ENCODE results near the gene CPNE9. TPM values are rescaled to one million over a fixed set of nuclear protein-coding genes. Genes with fewer than 3 reads are reported as not detected.

Gene CPNE9
- total RNA-seq, 1 experiment from 2014 or later, result 3.5 TPM

DNA sequence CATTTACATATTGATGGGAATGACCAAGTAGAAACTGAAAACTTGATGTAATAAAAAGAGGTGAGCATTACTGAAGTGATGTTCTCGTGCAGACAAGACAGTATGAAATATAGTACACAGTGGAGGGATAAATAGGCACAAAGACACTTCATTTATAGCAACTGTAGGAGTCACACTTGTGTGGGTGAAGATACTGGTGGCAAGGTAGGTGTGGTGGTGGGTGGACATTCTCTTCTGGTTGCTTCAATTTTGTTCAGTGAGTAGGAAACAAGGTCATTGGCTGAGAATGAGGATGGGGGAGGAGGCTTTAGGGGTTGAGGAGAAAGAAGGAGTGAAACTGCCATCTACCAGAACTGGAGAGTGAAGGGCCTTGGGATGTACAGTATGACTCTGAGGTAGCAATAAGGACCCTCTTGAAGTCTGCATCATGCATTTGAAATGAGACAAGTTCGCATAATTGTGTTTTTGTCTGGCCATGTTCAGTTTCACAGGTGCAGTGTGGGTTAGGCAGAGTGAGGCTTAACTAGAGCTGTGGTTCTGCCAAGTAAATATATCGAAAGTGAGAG, 6.6 kb downstream of the CPNE9 start:
- Histone ChIP-seq H3K4me1 (ENCODE audit: insufficient read depth, low read length) (no peaks in the 10 kb centered on the region; the same call in 1 of the 2 replicates), H3K18ac (ENCODE audit: insufficient read length, low read depth, low read length) (no peak overlapping the region), H2BK20ac (ENCODE audit: low read depth, low read length, poor library complexity, severe bottlenecking) (no peak overlapping the region), H3K14ac (ENCODE audit: insufficient read depth, low read length) (no peak overlapping the region), H2BK5ac (ENCODE audit: insufficient read length, low read length) (no peak overlapping the region), H3K79me2 (ENCODE audit: insufficient read depth, low read length) (no peaks in the 10 kb centered on the region), H4K8ac (replicated peaks; ENCODE audit: insufficient read length, low read depth, low read length) (no peak overlapping the region), H3K4ac (ENCODE audit: low read depth, low read length) (no peak overlapping the region), H3K23me2 (ENCODE audit: insufficient read length, low read depth, low read length, poor library complexity, severe bottlenecking) (no peaks in the 10 kb centered on the region), H3K23ac (ENCODE audit: insufficient read length, low read depth, low read length) (no peak overlapping the region), H2BK12ac (ENCODE audit: insufficient read length, low read depth, low read length) (no peak overlapping the region), H2AK5ac (ENCODE audit: insufficient read length, low read length) (no peak overlapping the region), H2AFZ (ENCODE audit: low read length) (no peak overlapping the region), H3K56ac (ENCODE audit: insufficient read length, low read depth, low read length) (no peak overlapping the region), H4K20me1 (ENCODE audit: control insufficient read depth, insufficient read depth, insufficient read length) (no peaks in the 10 kb centered on the region), H3T11ph (ENCODE audit: low read length) (no peak overlapping the region), H4K91ac (ENCODE audit: insufficient read length, low read depth, low read length) (no peak overlapping the region), H2BK120ac (ENCODE audit: low read depth, low read length, poor library complexity, severe bottlenecking) (no peak overlapping the region), H2BK15ac (ENCODE audit: low read depth, low read length) (no peak overlapping the region), H3K79me1 (ENCODE audit: insufficient read depth, low read depth, low read length, poor library complexity, severe bottlenecking) (no peaks in the 10 kb centered on the region), H3K9ac (ENCODE audit: extremely low read depth, insufficient read length, low read length) (no peak overlapping the region), H3K4me2 (ENCODE audit: insufficient read depth, insufficient read length, low read length) (no peak overlapping the region), H3K27ac (ENCODE audit: insufficient read length, low read depth, low read length) (no peak overlapping the region), H3K9me3 (ENCODE audit: control insufficient read depth, low read depth, low read length) (no peaks in the 10 kb centered on the region), H4K5ac (ENCODE audit: insufficient read length, low read depth, low read length) (no peak overlapping the region), H3K27me3 (ENCODE audit: insufficient read depth, low read length) (no peaks in the 10 kb centered on the region)
- no peak for DNase-seq
- no peak overlapping the region for H3K27ac Mint-ChIP-seq
- H3K9me3 Mint-ChIP-seq, result no peaks in the 10 kb centered on the region
- H3K27me3 Mint-ChIP-seq (ENCODE audit: low read depth), result peaks cover 10% of the 10 kb centered on the region
- peaks cover 6 to 18% of the 10 kb centered on the region in 2 experiments for H3K4me1 Mint-ChIP-seq
- WGBS (ENCODE audit: extremely low coverage, insufficient read length, low lambda C conversion rate), result no CpG with 5 or more reads among the region's 3 CpGs
- H3K36me3 Mint-ChIP-seq (ENCODE audit: insufficient read depth in 1 of 3, low read depth in 3 of 3), result no peaks in the 10 kb centered on the region
- no peak overlapping the region for H3K4me3 Mint-ChIP-seq
- TF ChIP-seq, protein P1, sequence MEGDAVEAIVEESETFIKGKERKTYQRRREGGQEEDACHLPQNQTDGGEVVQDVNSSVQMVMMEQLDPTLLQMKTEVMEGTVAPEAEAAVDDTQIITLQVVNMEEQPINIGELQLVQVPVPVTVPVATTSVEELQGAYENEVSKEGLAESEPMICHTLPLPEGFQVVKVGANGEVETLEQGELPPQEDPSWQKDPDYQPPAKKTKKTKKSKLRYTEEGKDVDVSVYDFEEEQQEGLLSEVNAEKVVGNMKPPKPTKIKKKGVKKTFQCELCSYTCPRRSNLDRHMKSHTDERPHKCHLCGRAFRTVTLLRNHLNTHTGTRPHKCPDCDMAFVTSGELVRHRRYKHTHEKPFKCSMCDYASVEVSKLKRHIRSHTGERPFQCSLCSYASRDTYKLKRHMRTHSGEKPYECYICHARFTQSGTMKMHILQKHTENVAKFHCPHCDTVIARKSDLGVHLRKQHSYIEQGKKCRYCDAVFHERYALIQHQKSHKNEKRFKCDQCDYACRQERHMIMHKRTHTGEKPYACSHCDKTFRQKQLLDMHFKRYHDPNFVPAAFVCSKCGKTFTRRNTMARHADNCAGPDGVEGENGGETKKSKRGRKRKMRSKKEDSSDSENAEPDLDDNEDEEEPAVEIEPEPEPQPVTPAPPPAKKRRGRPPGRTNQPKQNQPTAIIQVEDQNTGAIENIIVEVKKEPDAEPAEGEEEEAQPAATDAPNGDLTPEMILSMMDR (conservative IDR thresholded peaks at IDR 0.05), result no peak

All from H9 (cell line).